ENCODE results near the gene PRR14L.
"Not testable (repeated sequence)": the region's sequence is repeated elsewhere in the genome, so short reads cannot be mapped to it uniquely, and the experiment has no call there.

The PRR14L gene

DNA sequence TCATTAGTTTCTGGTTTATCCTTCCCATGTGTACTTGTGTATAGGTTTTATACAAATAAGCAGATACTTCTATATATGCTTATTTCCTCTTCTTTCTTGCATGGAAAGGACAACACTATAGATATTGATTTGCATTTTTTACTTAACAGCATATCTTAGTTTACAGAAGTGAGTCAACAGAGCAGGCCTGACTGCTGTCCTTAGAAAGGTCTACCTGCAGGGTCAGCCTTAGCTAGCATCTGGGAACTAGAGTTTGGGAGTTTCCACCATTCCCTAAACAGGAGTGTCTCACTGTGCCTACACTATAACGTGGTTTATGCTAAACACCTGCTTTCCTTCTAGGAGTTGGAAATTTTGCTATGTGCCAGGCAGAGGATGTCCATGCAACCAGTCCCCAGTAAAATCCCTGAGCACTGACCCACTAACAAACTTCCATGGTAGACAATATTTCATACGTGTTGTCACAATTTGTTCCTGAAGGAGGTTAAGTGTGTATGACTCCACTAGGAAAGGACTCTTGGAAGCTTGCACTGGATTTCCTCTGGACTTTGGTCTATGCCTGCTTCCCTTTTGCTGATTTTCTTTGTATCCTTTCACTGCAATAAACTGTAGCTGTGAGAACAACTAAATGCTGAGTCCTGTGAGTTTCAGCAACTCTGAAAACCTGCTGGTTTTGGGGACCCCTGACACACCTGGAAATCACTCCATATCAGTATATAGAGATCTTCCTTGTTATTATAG, 17.7 kb downstream of the PRR14L start:
- no peak for DNase-seq
- TF ChIP-seq POLR2A (IDR thresholded peaks at IDR 0.05; ENCODE audit: low read length) (no peak), GATA1 (IDR thresholded peaks at IDR 0.05; ENCODE audit: low read depth, low read length) (no peak)

DNA sequence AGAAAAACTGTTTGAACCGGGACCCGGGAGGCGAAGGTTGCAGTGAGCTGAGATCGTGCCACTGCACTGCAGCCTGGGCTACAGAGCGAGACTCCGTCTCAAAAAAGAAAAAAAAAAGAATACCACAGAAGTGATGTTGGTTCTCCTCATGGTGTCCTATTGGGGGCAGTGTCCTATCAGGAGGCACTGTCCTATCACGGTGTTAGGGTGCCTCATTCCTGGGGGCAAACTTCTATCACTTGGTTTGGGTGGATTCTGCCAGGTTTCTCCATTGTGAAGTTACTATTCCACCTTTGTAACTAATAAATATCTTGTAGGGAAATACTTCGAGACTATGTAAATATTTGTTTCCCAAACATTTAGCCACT, 19.6 kb downstream of the PRR14L start:
- TF ChIP-seq POLR2A (IDR thresholded peaks at IDR 0.05; ENCODE audit: low read length) (no peak), GATA1 (IDR thresholded peaks at IDR 0.05; ENCODE audit: low read depth, low read length) (no peak)
- peak; percentile 19 to 26 for DNase-seq

DNA sequence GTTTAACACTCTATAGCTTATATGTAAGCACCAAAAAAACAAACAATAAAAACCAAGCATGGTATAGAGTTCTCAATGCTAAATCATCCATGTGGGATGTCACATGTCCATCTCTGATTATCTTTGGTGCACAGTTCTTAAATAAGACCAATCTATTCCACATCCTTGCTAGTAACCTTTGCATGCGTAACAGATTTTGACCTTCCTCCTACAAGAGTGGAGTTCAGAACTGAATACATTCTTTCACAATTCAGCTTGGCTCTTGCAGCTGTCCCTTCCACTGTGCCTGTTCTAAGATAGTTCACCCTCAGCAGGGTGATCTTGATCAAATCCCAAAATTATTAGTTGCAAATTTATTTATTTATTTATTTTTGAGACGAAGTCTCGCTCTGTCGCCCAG, 21.1 kb downstream of the PRR14L start:
- TF ChIP-seq GATA1 (IDR thresholded peaks at IDR 0.05; ENCODE audit: low read depth, low read length) (no peak), POLR2A (IDR thresholded peaks at IDR 0.05; ENCODE audit: low read length) (no peak)
- peak; percentile 45 to 70 for DNase-seq

DNA sequence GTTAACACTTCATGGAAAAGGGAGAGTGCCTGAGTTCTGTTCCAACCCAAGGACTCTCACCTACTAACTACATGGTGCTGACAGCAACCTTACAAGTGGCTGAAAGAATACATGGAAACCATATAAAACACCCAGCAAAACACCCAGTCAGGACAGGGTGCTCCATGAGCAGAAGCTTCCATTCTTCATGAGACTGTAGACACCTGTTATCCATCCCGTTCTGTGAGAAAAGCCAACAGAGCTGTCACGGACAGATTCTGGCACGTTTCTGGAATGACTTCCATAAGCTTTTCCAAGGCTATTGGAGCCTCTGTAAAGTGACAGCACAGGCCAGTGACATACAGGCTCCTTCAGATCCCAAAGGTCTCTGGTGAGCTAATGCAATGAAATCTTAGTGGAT, 23.2 kb downstream of the PRR14L start:
- no peak for DNase-seq
- TF ChIP-seq GATA1 (IDR thresholded peaks at IDR 0.05; ENCODE audit: low read depth, low read length) (no peak), POLR2A (IDR thresholded peaks at IDR 0.05; ENCODE audit: low read length) (no peak)

DNA sequence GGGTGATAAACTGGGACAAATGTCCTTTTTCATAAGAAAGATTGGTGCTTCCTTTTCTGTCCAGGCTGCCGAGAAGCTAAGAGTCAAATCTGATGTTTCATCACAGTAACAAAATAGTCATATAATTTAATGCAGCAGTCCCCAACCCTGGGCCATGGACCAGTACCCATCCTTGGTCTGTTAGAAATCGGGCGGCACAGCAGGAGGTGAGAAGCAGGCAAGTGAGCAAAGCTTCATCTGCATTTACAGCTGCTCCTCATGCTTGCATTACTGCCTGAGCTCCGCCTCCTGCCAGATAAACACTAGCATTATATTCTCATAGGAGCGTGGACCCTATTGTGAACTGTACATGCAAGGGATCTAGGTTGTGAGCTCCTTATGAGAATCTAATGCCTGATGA, 26.2 kb downstream of the PRR14L start:
- DNase-seq: no peak

DNA sequence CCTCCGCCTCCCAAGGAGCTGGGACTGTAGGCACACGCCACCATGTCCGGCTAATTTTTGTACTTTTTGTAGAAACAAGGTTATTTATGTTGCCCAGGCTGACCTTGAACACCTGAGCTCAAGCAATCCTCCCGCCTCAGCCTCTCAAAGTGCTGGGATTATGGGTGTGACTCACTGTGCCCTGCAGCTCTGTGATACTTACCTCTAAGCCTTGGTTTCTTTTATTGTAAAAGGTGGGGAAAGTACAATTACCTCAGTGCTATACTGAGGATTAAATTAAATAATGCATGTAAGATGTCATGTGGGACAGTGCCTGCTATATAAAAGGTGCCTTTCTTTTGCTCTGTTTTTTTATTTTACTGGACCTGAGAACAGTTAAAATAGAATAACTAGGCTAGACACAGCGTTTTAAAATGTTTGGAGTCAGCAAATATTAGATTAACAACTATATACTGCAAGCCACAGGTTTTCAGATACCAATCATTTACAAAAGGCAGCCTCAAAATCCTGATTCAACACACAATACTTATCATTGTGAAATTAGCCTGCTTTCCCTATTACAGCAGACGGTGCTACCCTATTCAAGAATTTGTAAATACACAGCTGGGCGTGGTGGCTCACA, 30.0 kb downstream of the PRR14L start:
- TF ChIP-seq GATA1 (IDR thresholded peaks at IDR 0.05; ENCODE audit: low read depth, low read length): no peak
- no peak for TF ChIP-seq POLR2A (IDR thresholded peaks at IDR 0.05; ENCODE audit: low read length)
- no peak for DNase-seq

More for the DNA sequence above, 26.2 kb downstream of the PRR14L start:
- TF ChIP-seq GATA1 (IDR thresholded peaks at IDR 0.05; ENCODE audit: low read depth, low read length) (no peak), POLR2A (IDR thresholded peaks at IDR 0.05; ENCODE audit: low read length) (no peak)

DNA sequence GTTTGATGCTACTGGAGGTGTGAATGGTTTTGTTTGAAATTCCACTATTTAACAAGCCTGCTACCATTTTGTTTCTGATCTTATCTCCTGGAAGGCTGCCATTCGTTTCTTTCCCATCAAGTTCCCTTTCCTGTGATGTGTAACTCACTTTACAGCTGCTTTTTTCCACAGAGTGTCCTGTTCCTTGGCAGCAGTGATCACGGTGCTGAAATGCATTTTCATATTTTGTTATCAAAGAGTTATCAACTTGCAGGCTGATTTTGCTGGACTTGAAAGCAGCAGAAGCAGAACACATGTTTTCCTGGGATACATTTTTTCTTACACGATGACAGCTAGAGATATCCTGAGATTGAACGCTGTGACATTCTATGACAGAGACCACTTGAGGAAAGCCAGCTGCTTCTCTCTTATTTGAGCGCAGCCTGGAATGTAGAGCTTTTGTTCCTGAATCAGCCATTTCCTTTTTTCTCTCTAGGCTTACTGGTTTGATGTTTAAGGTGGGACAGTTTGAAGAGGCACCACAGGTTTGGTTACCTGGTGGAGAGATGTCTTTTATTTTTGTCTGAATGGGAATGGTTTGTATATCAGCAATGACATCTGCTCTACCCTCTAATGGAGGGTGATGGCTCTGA, 34.7 kb downstream of the PRR14L start:
- no peak for DNase-seq
- TF ChIP-seq POLR2A (IDR thresholded peaks at IDR 0.05; ENCODE audit: low read length) (no peak), GATA1 (IDR thresholded peaks at IDR 0.05; ENCODE audit: low read depth, low read length) (no peak)

DNA sequence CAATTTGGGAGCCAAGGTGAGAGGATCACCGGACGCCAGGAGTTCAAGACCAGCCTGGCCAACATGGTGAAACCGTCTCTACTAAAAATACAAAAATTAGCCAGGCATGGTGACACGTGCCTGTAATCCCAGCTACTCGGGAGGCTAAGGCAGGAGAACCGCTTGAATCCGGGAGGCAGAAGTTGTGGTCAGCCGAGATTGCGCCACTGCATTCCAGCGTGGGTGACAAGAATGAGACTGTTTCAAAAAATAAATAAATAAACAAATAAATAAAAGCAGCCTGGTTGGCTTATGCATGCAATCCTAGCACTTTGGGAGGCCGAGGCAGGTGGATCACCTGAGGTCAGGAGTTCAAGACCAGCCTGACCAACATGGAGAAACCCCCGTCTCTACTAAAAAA, 38.7 kb downstream of the PRR14L start:
- DNase-seq: not testable (repeated sequence)

DNA sequence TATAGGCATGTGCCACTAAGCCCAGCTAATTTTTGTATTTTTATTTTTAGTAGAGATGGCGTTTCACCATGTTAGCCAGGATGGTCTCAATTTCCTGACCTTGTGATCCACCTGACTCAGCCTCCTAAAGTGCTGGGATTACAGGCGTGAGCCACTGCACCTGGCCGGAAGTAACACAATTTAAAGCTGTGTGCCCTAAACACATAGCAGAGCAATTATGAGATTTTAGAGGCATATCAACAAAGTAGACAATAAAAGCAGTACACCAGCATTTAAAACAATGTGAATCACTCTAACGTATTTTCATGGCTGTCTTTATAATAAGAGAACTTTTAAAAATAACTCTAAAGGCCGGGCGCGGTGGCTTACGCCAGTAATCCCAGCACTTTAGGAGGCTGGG, 42.4 kb downstream of the PRR14L start:
- no peak for DNase-seq
- no peak for TF ChIP-seq POLR2A (IDR thresholded peaks at IDR 0.05; ENCODE audit: low read length)

DNA sequence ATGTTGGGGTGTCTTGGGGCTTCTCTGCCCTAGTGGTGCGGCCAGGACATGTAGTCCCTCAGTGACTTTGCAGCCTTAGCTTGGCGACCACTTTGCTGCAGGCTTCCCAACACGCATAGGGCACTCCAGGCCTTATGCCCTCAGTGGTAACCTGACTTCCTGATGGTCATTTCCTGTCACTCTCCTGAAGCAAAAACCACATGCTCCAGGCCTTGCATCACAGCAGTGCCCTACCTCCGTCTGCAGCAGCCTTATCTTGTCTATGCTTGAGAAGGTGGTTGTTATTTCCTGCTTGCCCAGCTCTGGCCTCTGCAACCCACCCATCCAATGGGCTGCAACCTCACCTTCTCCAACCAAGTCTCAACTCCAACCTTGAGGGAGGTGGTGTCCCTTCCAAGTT, 54.5 kb downstream of the PRR14L start:
- TF ChIP-seq POLR2A (IDR thresholded peaks at IDR 0.05; ENCODE audit: low read length): no peak
- no peak for TF ChIP-seq GATA1 (IDR thresholded peaks at IDR 0.05; ENCODE audit: low read depth, low read length)
- DNase-seq: no peak

DNA sequence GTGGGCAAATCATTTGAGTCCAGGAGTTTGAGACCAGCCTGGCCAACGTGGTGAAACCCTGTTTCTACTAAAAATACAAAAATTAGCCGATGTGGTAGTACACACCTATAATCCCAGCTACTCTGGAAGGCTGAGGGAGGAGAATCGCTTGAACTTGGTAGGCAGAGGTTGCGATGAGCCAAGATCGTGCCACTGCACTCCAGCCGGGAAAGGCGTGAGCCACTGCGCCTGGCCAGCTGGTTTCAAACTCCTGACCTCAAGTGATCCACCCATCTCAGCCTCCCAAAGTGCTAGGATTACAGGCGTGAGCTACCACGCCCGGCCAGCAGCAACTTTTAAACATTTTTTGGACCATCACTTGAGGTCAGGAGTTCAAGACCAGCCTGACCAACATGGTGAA, 55.9 kb downstream of the PRR14L start:
- not testable (repeated sequence) for DNase-seq

DNA sequence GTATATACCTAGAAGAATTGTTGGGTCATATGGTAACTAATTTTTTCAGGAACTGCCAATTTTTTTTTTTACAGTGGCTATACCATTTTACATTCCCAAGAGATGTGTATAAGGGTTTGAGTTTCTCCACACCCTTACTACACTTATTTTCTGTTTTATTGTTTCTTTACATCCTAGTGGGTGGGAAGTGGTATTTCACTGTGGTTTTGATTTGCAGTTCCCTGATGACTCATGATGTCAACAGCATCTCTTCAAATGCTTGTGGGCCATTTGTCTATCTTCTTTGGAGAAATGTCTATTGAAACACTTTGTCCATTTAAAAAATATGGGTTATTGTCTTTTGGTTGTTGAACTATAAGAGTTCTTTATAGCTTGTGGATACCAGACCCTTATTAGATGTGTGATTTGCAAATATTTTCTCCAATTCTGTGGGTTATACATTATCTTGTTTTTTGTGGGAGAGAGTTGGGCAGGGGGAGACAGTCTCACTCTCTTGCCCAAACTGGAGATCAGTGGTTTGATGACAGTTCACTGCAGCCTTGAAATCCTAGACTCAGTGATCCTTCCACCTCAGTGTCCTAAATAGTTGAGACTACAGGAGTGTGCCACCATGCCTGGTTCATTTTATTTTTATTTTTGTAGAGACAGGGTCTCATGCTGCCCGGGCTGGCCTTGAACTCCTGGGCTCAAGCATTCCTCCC, 57.6 kb downstream of the PRR14L start:
- no peak for DNase-seq
- no peak for TF ChIP-seq GATA1 (IDR thresholded peaks at IDR 0.05; ENCODE audit: low read depth, low read length)
- TF ChIP-seq POLR2A (IDR thresholded peaks at IDR 0.05; ENCODE audit: low read length): no peak

DNA sequence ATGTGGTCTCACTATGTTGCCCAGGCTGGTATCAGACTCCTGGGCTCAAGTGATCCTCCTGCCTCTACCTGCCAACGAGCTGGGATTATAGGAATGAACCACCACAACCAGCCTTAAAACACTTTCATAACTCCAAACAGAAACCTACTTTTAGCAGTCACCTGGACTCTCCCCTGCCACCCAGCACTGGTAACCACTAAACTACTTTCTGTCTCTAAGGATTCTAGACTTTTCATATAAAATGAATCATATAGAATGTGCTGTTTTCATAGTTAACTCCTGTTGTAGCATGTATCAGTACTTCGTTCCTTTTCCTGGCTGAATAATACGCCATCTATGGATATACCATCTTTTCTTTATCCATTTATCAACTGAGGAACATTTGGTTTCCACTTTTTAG, 58.5 kb downstream of the PRR14L start:
- no peak for DNase-seq
- no peak for TF ChIP-seq POLR2A (IDR thresholded peaks at IDR 0.05; ENCODE audit: low read length)
- TF ChIP-seq GATA1 (IDR thresholded peaks at IDR 0.05; ENCODE audit: low read depth, low read length): no peak

DNA sequence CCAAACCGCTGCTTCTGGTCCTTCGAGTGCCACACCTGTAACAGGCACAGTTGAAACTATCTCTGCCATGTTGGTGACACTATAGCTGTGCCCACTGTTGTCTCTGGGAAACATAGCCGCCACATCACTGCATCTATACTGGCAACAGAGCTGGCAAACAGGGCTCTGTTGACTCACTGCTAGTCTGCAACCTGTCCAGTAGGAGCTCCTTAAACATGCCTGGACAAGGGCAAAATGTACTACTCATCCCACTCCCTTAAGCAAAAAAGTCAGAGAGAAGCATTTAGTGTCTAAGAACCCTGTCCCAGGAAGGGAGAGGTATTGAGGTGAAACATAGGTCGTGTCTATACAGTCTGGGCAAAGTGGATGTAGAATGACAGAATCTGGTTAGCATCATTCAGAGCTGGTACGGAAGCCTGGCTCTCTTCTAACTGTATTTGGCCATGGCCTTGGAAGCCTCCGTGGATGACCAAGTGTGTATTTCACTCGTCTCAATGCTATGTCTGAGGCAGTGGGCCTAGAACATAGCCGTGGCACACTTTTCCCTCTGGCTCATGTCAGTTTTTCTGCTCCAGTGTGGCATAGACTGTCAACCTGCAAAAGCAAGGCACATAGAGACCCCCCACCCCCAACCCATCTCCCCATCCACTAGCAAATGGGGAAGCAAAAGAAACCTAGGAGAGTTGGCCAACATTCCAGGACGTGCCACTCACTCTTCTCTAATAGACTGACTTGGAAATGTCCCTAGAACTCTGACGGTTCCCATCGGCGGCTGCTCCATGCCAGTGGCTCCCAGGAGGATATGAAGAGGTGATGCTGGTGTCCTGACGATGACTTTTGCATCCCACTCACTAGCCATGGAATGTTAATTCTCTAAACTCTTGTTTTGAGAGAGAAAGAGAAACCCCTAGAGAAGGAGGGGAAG, 66.5 kb downstream of the PRR14L start:
- TF ChIP-seq GATA1 (IDR thresholded peaks at IDR 0.05; ENCODE audit: low read depth, low read length) (no peak), POLR2A (IDR thresholded peaks at IDR 0.05; ENCODE audit: low read length) (no peak)

More for the DNA sequence above, 66.5 kb downstream of the PRR14L start:
- no peak for DNase-seq
